ENCODE data around the gene TANGO6. TPM values are rescaled to one million over a fixed set of nuclear protein-coding genes. Genes with fewer than 3 reads are reported as not detected.

Gene TANGO6
- total RNA-seq, 1 experiment from 2014 or later, result 18.2 TPM

- Mint-ChIP-seq H3K9me3 (ENCODE audit: unreplicated experiment) (no peaks in the 10 kb centered on the region), H3K4me1 (ENCODE audit: low read depth, unreplicated experiment) (peaks cover 25% of the 10 kb centered on the region), H3K27me3 (ENCODE audit: insufficient read depth, unreplicated experiment) (no peaks in the 10 kb centered on the region), H3K27ac (ENCODE audit: unreplicated experiment) (no peak overlapping the region), H3K36me3 (ENCODE audit: insufficient read depth, unreplicated experiment) (peaks cover 14% of the 10 kb centered on the region), H3K4me3 (ENCODE audit: unreplicated experiment) (no peak overlapping the region)
- CTCF ChIA-PET, result no interaction called here
- Histone ChIP-seq H3K9me3 (no peaks in the 10 kb centered on the region), H3K27me3 (replicated peaks; ENCODE audit: control insufficient read depth, insufficient read depth, low read length) (no peaks in the 10 kb centered on the region), H3K4me3 (ENCODE audit: low read depth, low read length) (no peak overlapping the region), H3K36me3 (ENCODE audit: control insufficient read depth, insufficient read depth, low read length) (no peaks in the 10 kb centered on the region; the same call in 1 of the 2 replicates), H3K4me1 (peaks cover 32% of the 10 kb centered on the region)
- POLR2A ChIA-PET, result no interaction called here
- intact Hi-C loops (cut with micrococcal nuclease; ENCODE audit: unreplicated experiment), result no loop called here
- no peak for TF ChIP-seq CTCF (IDR thresholded peaks at IDR 0.05; ENCODE audit: insufficient read depth in 1 of 2, low read depth in 1 of 2, low read length in 1 of 2, severe bottlenecking in 1 of 2, unreplicated experiment in 1 of 2)
- no TSS peak for BruUV-seq (replicated peaks)
- no peak for DNase-seq
These were observed 66.7 kb downstream of the TANGO6 start for GRCh38 chr16:68910051-68910450.

GRCh38 chr16:68915589-68915988 is 72.3 kb downstream of the TANGO6 start:
- intact Hi-C loops (cut with micrococcal nuclease; ENCODE audit: unreplicated experiment), result no loop called here
- H3K27me3 ChIP-seq (replicated peaks; ENCODE audit: control insufficient read depth, insufficient read depth, low read length), result no peaks in the 10 kb centered on the region
- H3K4me3 ChIP-seq (ENCODE audit: low read depth, low read length), result no peak overlapping the region
- no TSS peak for BruUV-seq (replicated peaks)
- TF ChIP-seq CTCF (IDR thresholded peaks at IDR 0.05; ENCODE audit: insufficient read depth in 1 of 2, low read depth in 1 of 2, low read length in 1 of 2, severe bottlenecking in 1 of 2, unreplicated experiment in 1 of 2), result no peak
- Mint-ChIP-seq H3K4me3 (ENCODE audit: unreplicated experiment) (no peak overlapping the region), H3K9me3 (ENCODE audit: unreplicated experiment) (no peaks in the 10 kb centered on the region), H3K4me1 (ENCODE audit: low read depth, unreplicated experiment) (no peaks in the 10 kb centered on the region), H3K27me3 (ENCODE audit: insufficient read depth, unreplicated experiment) (no peaks in the 10 kb centered on the region), H3K36me3 (ENCODE audit: insufficient read depth, unreplicated experiment) (no peaks in the 10 kb centered on the region), H3K27ac (ENCODE audit: unreplicated experiment) (no peak overlapping the region)
- H3K4me1 ChIP-seq, result no peaks in the 10 kb centered on the region; the same call in 1 of the 2 replicates
- POLR2A ChIA-PET, result no interaction called here
- H3K9me3 ChIP-seq, result no peaks in the 10 kb centered on the region
- H3K36me3 ChIP-seq (ENCODE audit: control insufficient read depth, insufficient read depth, low read length), result no peaks in the 10 kb centered on the region; the same call in 1 of the 2 replicates
- CTCF ChIA-PET, result no interaction called here
- no peak for DNase-seq

GRCh38 chr16:68917541-68917940 is 74.2 kb downstream of the TANGO6 start:
- Mint-ChIP-seq H3K27ac (ENCODE audit: unreplicated experiment) (no peak overlapping the region), H3K27me3 (ENCODE audit: insufficient read depth, unreplicated experiment) (no peaks in the 10 kb centered on the region), H3K36me3 (ENCODE audit: insufficient read depth, unreplicated experiment) (peaks cover 6% of the 10 kb centered on the region), H3K4me1 (ENCODE audit: low read depth, unreplicated experiment) (peaks cover 8% of the 10 kb centered on the region), H3K9me3 (ENCODE audit: unreplicated experiment) (no peaks in the 10 kb centered on the region), H3K4me3 (ENCODE audit: unreplicated experiment) (no peak overlapping the region)
- no peak overlapping the region for H3K4me3 ChIP-seq (ENCODE audit: low read depth, low read length)
- intact Hi-C loops (cut with micrococcal nuclease; ENCODE audit: unreplicated experiment), result no loop called here
- no TSS peak for BruUV-seq (replicated peaks)
- no peak for TF ChIP-seq CTCF (IDR thresholded peaks at IDR 0.05; ENCODE audit: insufficient read depth in 1 of 2, low read depth in 1 of 2, low read length in 1 of 2, severe bottlenecking in 1 of 2, unreplicated experiment in 1 of 2)
- no peaks in the 10 kb centered on the region; the same call in 1 of the 2 replicates for H3K36me3 ChIP-seq (ENCODE audit: control insufficient read depth, insufficient read depth, low read length)
- ChIA-PET POLR2A (no interaction called here), CTCF (no interaction called here)
- H3K4me1 ChIP-seq, result peaks cover 9% of the 10 kb centered on the region
- no peaks in the 10 kb centered on the region for H3K9me3 ChIP-seq
- no peaks in the 10 kb centered on the region for H3K27me3 ChIP-seq (replicated peaks; ENCODE audit: control insufficient read depth, insufficient read depth, low read length)
- DNase-seq, result no peak
